GM19467 (cell line): ENCODE results near the gene PACRG.

Experiments used
- ATAC-seq: cut with Tn5 transposase; IDR thresholded peaks from one replicate; pipeline ENCODE4 v1.9.1; 2021; ENCODE audit warnings: mild to moderate bottlenecking, moderate library complexity; ENCODE audit not compliant: unreplicated experiment

PACRG gene

GRCh38 chr6:163165155-163165910 is 437.6 kb downstream of the PACRG start:
- no peak for ATAC-seq

DNA sequence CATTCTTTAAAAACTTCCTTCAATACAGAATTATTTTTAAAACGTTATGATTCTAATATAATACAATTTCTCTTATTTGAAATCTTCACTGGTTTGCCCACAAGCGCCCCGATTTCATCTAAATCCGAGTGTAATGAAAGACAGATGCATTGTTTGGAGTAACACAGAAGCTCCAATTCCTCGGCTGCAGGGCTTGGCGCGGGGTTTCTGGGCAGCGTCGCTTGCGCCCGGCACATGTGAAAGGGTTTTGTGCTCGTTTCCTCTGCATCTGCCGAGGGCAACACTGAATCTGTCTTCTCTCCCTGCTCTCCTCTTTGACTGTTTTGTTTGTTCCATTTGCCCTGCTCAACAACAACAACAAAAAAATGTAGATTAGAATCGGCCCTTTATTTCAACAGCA is 438.1 kb downstream of the PACRG start:
- no peak for ATAC-seq

GRCh38 chr6:163166507-163166906 is 438.7 kb downstream of the PACRG start:
- no peak for ATAC-seq

GRCh38 chr6:163169521-163169920 is 441.7 kb downstream of the PACRG start:
- no peak for ATAC-seq

DNA sequence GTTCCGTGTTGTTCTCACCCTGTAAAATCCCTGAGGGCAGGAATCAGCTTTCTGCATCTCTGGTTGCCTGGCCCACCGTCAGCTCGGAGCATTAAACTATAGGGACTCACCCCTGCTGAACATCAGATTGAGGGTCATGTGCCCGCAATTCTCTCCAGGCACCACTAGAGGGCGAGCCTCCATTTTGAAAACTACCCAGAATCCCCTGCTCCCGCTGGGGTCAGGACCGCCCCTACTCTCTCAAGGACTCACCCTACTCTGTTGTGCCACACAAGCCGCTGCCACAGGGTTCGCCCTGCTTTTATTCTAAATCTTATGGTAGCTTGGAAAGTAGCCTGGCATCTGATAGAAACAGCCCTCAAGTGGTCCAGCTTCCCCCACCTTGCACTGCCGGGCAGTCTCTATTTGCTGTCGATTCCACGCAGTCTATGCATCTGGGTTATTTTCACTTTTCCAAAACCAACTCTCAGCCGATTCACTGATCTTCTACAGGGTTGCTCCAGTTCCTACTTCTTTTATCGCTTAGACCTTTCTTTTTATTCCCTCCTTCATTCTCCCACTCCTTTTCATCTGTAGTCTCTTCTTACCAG is 442.6 kb downstream of the PACRG start:
- no peak for ATAC-seq

DNA sequence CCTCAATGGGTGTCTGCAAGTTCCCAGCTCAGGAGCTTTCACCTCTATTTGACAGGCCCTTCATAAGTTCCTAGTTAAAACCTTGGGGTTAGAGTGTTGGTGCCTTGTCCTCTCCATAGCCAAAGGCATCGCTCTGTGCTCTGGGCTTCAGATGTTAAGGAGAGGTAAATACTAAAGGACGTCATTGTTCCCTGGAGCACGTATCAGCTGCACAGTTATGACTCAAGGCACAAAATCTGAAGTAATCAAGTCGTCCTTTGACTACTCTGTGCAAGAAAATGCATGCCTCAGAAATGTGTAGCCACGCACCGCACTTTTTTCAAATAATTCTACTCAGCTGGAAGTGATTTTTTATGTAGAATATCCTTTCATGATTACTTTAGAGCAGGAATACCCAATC is 446.0 kb downstream of the PACRG start:
- ATAC-seq: no peak

- no peak for ATAC-seq
These were observed 447.5 kb downstream of the PACRG start for GRCh38 chr6:163175301-163175700.

- no peak for ATAC-seq
These were observed 448.3 kb downstream of the PACRG start for GRCh38 chr6:163176097-163176496.

- ATAC-seq: no peak
These were observed 449.2 kb downstream of the PACRG start for GRCh38 chr6:163177007-163177406.

DNA sequence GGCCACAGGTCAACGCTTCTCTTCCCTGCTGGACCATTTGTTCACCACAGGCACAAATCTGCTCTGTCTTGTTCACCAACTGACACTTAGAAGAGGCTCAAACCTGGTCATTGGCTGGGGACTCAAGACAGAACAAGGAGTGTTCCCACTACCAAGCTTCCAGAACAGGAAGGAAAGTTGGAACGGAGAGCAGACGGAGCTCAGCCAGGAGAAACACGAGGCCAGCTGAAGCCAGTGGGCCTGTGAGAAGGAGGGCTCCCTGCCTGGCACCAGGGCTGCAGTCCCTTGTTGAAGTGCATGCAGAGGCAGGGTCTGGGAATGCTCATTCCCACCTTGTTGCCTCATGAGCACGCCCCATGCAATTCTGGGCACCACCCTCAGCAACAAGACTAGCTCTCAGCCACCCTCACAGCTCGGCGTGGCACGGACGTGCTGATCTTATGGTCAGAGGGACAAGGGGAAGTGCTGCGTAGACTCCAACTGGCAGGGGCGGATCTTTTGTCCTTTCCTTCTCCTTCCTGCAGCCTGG is 450.2 kb downstream of the PACRG start:
- ATAC-seq: no peak

GRCh38 chr6:163179061-163179460 is 451.3 kb downstream of the PACRG start:
- no peak for ATAC-seq

GRCh38 chr6:163179721-163180120 is 451.9 kb downstream of the PACRG start:
- no peak for ATAC-seq

GRCh38 chr6:163180874-163181541 is 453.2 kb downstream of the PACRG start:
- no peak for ATAC-seq

DNA sequence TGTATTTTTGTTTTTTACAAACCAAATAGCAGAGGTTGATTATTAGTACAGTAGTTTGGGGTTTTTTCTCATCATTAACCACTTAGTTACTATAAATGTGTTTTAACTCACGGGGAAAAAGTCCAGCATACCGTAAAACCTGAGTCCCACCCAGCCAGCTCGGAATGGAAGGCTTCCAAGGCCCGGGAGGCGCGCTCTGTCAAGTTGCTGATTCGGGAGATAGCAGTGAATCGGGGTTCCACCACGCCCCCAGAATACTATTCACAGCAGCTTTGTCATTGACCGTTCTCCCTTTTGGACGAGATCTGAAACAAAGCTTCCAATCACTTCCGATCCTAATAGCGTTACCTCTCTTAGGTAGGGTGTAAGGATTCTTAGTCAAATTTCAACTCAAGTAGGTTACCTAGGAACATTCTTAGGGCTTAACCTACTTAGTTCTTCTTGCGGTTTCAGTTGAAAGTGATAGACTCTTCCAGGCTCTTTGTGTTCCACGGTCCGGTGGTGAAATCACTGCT is 453.9 kb downstream of the PACRG start:
- ATAC-seq: no peak

DNA sequence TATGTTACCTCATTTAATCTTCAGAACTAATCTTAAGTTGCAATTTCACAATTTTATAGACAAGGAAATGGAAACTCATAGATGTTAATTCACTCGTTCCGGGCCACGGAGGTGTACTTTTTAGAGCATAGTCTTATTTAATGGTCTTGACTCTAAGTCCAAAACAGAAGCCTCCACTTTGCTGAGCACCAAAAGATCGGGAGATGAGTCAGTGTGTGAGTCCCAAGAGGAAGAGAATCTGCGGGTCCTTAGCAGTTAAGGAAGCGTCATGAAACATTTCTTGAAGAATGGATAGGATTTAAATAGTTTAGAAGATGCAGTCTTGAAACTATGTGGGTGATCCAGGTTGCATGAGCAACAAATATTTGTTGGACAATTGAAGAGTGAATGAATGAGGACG is 454.9 kb downstream of the PACRG start:
- no peak for ATAC-seq

GRCh38 chr6:163183806-163184205 is 456.0 kb downstream of the PACRG start:
- ATAC-seq: no peak

DNA sequence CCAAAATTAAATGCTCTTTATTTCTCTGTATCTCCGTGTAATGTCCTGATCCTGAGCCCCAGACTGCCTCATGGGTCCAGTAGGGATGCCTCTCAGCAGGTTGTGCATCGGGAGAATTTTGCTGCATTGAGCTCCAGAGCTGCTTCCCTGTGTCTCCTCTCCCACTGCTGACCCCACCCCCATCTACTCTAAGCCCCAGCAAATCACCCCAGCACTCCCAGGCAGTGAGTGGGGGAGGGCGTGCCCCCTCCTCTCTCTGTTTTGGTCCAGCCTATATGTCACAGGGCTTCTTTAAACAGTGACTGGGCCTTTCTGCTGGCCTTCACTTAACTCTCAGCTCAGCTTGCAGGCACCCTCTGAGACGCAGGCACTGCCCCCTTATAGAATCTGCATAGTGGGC is 458.0 kb downstream of the PACRG start:
- ATAC-seq: no peak

- no peak for ATAC-seq
These were observed 458.8 kb downstream of the PACRG start for GRCh38 chr6:163186527-163186926.

GRCh38 chr6:163187201-163187600 is 459.4 kb downstream of the PACRG start:
- ATAC-seq: no peak

- no peak for ATAC-seq
These were observed 459.8 kb downstream of the PACRG start for GRCh38 chr6:163187606-163188005.

GRCh38 chr6:163188746-163189145 is 461.0 kb downstream of the PACRG start:
- no peak for ATAC-seq

DNA sequence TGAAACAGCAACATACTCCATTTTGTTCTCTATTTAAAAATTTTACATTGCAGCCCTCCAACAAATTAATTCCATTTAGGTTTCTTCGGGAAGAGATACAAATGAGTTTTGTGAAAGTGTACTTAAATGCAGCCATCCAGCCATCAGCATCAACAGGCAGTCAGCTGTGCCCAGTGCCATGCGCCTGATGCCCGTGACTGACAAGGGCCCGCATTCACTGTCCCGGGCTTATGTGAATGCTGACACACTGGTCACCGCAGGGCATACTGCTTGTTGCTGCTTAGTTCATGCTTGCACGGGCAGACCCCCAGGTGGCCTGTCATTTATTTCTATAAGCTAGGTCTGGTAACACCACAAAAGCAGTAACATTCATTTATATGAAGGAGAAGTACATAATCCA is 461.8 kb downstream of the PACRG start:
- no peak for ATAC-seq
